Dedifferentiated amniotic fluid mesenchymal stem cell (primary cell): Measurements from ENCODE around the gene USP20.

Experiments used
- DNase-seq: peaks from one replicate; pipeline ENCODE4 v3.0.0-alpha.2; 2016; ENCODE audit errors: extremely low spot score

USP20 gene

GRCh38 chr9:129875181-129875611 is 39.9 kb downstream of the USP20 start:
- DNase-seq: no peak

DNA sequence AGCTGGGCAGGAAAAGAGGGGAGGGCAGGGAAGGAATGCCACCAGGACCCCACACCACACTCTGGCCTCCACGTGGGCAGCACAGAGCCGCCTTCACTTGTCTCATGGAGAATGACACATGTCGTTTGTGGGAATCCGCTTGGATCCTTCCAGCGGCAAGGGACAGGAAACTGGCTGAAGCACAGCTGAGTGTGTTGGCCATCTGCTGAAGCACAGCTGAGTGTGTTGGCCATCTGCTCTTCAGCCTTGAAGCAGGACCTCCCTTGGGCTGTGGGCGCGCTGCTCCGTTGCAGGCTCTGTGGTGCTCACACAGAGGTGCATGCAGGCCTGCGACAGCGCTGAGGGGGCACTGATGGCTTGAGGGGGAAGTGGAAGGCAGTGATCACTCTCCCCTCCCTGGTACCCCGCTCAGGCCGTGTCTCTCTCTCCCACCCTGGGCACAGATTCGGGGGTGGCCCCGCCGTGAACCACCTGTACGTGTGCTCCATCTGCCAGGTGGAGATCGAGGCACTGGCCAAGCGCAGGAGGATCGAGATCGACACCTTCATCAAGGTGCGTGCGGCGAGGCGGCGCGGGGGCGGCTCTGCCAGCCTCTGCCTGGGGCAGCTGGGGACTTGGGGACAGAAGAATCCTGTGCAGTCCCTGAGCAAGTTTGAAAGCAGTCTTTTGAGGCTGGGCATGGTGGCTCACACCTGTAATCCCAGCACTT is 40.6 kb downstream of the USP20 start:
- DNase-seq: no peak

DNA sequence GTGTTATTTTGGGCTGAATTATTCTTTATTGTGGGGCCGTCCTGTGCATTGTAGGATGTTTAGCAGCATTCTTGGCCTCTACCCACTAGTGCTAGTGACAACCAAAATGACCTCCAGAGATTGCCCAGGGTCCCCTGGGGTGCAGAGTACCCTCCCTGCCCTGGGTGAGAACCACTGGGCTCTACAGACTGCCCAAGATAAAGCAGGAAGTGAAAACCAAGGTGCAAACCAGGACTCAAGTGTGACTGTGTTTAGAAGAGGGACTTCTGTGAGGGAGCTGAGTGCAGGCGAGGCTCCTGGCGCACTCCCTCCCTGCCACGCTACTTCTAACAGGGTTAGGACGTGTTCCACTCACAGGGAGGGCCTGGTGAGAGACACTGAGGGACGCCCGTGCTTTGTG is 41.6 kb downstream of the USP20 start:
- DNase-seq: no peak

- no peak for DNase-seq
Measured at GRCh38 chr9:129878291-129878690, 43.0 kb downstream of the USP20 start.

DNA sequence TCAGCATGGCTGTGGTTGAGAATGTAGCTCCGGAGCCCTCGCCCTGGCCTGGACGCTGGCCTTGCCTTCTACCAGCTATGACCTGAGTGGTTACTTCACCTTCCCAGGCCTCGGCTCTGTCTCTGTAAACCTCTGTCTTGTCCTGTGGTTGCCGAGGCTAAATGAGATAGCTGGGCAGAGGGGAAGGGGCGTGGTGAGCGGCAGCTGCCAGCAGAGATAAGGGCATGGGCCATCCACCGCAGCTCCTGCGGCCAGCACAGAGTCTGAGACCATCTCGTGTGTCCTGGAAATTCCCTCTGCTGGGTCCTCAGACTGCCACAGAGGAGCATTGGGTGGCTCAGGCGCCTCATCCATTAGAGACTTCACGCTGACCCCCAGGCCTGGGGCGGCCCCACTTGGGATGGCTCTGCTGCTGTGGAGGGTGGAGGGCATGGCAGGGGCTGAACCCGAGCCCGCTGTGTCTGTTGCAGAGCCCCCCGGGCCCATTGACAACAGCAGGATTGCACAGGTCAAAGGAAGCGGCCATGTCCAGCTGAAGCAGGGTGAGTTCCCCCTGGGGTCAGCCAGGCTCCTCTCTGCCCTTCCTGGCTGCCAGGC is 43.9 kb downstream of the USP20 start:
- DNase-seq: no peak

GRCh38 chr9:129879991-129880653 is 44.9 kb downstream of the USP20 start:
- DNase-seq: no peak

DNA sequence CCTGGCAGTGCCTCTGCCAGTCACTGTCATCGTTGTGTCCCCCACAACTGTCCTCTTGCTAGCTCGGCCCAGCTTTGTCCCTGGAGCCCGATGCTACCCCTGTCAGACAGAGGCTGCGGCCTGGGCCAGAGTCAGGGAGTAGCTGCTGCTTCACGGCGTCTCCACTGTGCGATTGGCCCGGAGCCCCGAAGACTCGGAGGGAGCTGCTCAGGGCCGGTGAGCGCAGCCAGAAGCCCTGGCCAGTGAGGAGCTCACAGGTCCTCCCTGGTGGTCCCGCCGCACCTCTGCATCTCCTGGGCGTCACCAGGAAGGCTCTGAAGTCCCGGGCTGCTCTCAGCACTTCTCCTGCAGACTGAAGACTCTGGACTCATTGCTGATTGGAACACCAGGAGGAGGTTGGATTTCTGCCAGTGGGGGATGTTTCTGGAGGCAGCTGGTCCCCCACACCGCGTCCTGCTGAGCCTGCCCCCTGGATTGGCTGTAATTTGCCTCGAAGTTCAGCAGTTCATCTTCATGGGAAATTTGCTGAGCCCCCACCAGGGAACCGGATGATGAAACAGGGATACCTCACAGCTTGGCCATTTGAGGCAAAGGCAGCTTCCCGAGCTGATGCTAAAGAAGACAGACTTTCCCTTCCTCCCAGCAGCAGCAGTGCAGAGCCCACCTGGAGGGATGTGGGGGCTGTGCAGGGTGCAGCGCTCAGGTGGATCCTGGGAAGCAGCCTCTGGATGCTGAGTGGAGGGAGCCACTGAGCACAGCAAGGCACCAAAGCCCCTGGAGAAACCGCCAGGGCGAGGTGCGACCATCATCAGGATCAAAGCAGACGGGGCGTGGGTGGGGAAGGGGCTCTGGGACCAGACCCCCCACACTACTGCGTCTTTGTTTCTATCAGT is 45.6 kb downstream of the USP20 start:
- DNase-seq: no peak

DNA sequence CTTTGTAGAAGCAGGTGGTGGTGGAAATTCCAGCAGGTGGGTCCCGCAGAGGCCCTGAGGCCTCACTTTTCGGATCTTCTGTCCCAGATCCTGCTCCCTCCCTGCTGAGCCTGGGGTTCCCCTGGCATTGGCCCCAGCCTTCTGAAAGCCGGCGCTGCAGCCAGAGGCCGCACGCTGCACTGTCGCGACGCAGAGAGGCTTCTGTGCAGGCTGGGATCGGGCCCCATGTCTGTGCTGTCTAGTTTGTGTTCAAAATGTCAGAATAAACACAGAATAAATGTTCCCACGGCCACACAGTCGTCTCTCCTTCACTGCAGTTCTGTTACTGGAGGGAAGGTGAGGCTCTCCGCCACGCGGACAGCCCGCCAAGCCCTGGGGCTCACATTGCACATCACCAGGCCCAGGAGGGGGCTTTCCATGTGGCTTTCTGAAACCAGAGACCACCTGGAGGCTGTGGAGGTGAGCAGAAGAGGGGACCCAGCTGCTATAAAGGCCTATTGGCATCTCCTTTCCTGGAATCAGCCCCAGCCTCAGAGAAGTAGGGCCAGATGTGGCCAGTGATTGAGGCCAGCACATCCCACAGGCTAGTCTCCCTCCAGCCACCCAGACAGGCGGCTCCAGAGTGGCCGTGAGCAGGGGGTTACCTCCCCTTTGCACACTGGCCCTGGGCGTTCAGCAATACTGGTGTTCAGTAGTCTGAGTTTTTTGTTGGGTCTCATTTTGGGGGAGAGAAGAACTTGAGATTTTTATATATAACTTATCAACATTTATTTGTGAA is 46.5 kb downstream of the USP20 start:
- no peak for DNase-seq

- DNase-seq: peak; percentile 49
Measured at GRCh38 chr9:129884220-129885017, 49.2 kb downstream of the USP20 start.

- DNase-seq: no peak
Measured at GRCh38 chr9:129885018-129885669, 49.9 kb downstream of the USP20 start.

- peak; percentile 85 for DNase-seq
Measured at GRCh38 chr9:129885670-129886106, 50.4 kb downstream of the USP20 start.

- DNase-seq: no peak
Measured at GRCh38 chr9:129886226-129887174, 51.2 kb downstream of the USP20 start.

GRCh38 chr9:129887334-129888292 is 52.4 kb downstream of the USP20 start:
- DNase-seq: no peak

DNA sequence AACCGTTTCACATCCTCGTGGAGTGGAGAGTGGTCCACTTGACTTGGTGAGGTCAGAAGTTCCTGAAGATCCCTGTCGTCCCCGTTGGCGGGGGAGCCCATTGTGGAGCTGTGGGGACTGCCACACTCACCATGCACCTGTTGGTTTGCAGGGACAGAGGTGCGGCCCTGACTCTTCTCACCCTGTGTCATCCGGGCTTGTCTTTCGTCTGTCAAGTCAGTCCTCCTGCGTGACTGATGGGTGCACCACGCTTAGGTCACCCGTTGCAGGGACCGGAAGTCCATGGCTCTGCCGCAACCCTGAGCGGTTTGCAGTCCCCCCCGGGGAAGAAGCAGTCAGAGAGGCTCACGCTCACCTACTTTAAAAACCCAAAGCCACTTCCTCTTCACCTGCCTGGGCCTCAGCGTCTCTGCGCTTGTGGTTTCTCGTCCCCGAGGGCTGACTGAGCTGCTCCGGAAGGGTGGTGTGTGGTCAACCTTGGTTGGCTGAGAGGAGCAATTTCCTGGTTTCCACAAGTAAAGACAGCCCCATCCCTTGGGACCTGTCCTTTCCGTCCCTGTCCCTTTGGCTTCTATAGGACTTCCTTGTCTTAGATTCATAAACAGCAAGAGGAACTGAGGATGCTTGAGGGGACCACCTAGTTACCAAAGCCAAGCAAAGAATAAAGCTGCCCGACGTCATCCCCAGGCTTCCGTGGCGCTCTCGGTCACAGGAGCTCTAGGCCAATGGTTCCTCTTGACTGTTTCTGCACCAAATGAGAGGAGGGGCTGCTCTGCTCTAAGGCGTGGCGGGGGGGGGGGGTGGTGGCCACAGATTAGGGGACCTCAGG is 53.2 kb downstream of the USP20 start:
- DNase-seq: no peak

DNA sequence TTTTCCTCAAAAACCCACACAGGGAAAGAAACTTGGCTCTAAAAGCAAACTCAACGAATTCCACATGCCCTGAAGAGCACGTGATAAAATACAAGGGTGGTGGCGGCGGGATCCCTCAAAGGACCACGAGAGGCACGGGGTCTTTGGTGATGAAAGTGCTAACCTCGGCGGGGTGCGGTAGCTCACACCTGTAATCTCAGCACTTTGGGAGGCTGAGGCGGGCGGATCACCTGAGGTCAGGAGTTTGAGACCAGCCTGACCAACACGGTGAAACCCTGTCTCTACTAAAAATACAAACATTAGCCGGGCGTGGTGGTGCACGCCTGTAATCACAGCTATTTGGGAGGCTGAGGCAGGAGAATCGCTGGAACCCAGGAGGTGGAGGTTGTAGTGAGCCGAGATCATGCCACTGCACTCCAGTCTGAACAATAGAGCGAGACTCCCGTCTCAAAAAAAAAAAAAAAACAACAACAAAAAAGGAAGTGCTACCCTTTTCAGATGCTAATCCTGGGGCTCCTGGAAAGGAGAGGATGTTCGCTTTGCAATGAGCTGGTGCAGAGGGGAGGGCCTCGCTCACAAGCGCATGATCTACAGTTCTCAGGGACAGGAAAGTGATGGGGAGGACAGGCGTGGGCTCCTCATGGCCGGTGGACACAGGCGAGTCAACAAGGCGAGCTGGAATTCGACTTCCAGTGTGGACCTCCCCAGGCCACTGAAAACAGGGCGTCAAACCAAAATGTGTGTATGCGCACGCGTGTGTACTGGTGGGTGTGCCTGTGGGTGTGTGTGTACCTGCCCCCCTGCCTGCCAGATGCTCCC is 54.1 kb downstream of the USP20 start:
- DNase-seq: no peak
